HG02623 (cell line): ENCODE results near the gene ALDH1L2.
A peak's percentile ranks its signal among the peaks of the same experiment; 100 is the strongest.
"Not testable (repeated sequence)": the region's sequence is repeated elsewhere in the genome, so short reads cannot be mapped to it uniquely, and the experiment has no call there.

Source experiments
- ATAC-seq: cut with Tn5 transposase; IDR thresholded peaks from one replicate; pipeline ENCODE4 v1.9.1; 2021; ENCODE audit warnings: moderate library complexity; ENCODE audit not compliant: unreplicated experiment

ALDH1L2 gene

GRCh38 chr12:105084251-105085250 lies at the start of gene ALDH1L2:
Gene ALDH1L2 (minus strand): TSS chr12:105084458. CDS start chr12:105084436, 22 bp downstream.
- ATAC-seq, result peak; percentile 75

GRCh38 chr12:105120551-105120950 lies 36.3 kb upstream of the ALDH1L2 start:
- no peak for ATAC-seq

- ATAC-seq, result no peak
Measured at GRCh38 chr12:105116969-105117368, 32.7 kb upstream of the ALDH1L2 start.

GRCh38 chr12:105113094-105113493 lies 28.8 kb upstream of the ALDH1L2 start:
- no peak for ATAC-seq

- no peak for ATAC-seq
Measured at GRCh38 chr12:105110851-105111250, 26.6 kb upstream of the ALDH1L2 start.

- ATAC-seq, result no peak
Measured at GRCh38 chr12:105109465-105110212, 25.4 kb upstream of the ALDH1L2 start.

- peak; percentile 85 for ATAC-seq
Measured at GRCh38 chr12:105107494-105108371, 23.5 kb upstream of the ALDH1L2 start, which contains the start of gene WASHC4. Gene WASHC4 (plus strand): TSS chr12:105107731. CDS start chr12:105107801, 70 bp downstream.

GRCh38 chr12:105107171-105107493 lies 22.9 kb upstream of the ALDH1L2 start:
- ATAC-seq, result peak; percentile 6

GRCh38 chr12:105106621-105107020 lies 22.4 kb upstream of the ALDH1L2 start:
- no peak for ATAC-seq

- no peak for ATAC-seq
Measured at GRCh38 chr12:105104762-105105161, 20.5 kb upstream of the ALDH1L2 start.

- no peak for ATAC-seq
Measured at GRCh38 chr12:105102673-105103072, 18.4 kb upstream of the ALDH1L2 start.

GRCh38 chr12:105100998-105101397 lies 16.7 kb upstream of the ALDH1L2 start:
- no peak for ATAC-seq

GRCh38 chr12:105100207-105100985 lies 16.1 kb upstream of the ALDH1L2 start:
- ATAC-seq, result no peak

GRCh38 chr12:105099356-105099755 lies 15.1 kb upstream of the ALDH1L2 start:
- ATAC-seq, result no peak

- not testable (repeated sequence) for ATAC-seq
Measured at GRCh38 chr12:105095338-105095737, 11.1 kb upstream of the ALDH1L2 start.

GRCh38 chr12:105092336-105092735 lies 8.1 kb upstream of the ALDH1L2 start:
- ATAC-seq, result no peak

GRCh38 chr12:105091476-105092206 lies 7.4 kb upstream of the ALDH1L2 start:
- ATAC-seq, result no peak

GRCh38 chr12:105090361-105090760 lies 6.1 kb upstream of the ALDH1L2 start:
- ATAC-seq, result no peak

- ATAC-seq, result no peak
Measured at GRCh38 chr12:105089817-105090216, 5.6 kb upstream of the ALDH1L2 start.
